ENCODE results near the gene STXBP3.

Gene STXBP3

GRCh38 chr1:108708691-108709660 is 37.5 kb upstream of the STXBP3 start:
- no peak overlapping the region for H3K4me3 ChIP-seq (ENCODE audit: low read depth, low read length)
- peak; percentile 16 for DNase-seq (ENCODE audit: low read depth)
- TF ChIP-seq, protein P1, sequence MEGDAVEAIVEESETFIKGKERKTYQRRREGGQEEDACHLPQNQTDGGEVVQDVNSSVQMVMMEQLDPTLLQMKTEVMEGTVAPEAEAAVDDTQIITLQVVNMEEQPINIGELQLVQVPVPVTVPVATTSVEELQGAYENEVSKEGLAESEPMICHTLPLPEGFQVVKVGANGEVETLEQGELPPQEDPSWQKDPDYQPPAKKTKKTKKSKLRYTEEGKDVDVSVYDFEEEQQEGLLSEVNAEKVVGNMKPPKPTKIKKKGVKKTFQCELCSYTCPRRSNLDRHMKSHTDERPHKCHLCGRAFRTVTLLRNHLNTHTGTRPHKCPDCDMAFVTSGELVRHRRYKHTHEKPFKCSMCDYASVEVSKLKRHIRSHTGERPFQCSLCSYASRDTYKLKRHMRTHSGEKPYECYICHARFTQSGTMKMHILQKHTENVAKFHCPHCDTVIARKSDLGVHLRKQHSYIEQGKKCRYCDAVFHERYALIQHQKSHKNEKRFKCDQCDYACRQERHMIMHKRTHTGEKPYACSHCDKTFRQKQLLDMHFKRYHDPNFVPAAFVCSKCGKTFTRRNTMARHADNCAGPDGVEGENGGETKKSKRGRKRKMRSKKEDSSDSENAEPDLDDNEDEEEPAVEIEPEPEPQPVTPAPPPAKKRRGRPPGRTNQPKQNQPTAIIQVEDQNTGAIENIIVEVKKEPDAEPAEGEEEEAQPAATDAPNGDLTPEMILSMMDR (IDR thresholded peaks at IDR 0.05; ENCODE audit: low read depth, low read length, missing control alignments) = peak; percentile 63

DNA sequence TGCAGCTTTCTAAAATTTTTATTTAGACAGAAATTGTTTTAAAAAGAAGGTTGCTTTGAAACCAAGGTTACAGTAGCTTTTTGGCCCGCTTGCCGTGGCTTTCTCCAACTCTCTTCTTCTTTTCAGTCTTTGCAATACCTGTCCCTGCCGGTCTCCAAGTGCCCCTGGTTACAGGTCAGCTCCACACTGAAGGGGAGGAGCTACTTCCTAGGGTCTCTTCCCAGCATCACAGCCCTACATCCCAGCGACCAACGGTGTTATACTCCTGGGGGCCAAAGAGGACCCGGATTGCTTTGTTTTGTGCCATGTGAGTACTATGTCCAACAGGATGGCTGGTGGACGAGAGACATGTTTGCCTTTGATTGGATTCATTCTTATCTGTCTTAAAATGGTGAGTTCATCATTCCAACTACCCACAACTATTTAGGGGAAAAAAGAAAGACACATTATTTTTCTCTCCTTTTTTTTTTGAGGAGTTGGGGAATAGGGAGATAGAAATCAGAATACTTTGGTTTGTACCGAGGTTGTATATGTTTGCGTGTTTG is 33.8 kb upstream of the STXBP3 start, which contains the start of gene FNDC7:
Gene FNDC7, plus strand, starts transcription at position 303 of the 545 bp plus-strand sequence. Its CDS starts 26 bp downstream, at position 329.
- no peak within 1 kb of the TSS for H3K4me3 ChIP-seq (ENCODE audit: low read depth, low read length)
- TF ChIP-seq, protein P1 (IDR thresholded peaks at IDR 0.05; ENCODE audit: low read depth, low read length, missing control alignments) = no peak
- no peak for DNase-seq (ENCODE audit: low read depth)

DNA sequence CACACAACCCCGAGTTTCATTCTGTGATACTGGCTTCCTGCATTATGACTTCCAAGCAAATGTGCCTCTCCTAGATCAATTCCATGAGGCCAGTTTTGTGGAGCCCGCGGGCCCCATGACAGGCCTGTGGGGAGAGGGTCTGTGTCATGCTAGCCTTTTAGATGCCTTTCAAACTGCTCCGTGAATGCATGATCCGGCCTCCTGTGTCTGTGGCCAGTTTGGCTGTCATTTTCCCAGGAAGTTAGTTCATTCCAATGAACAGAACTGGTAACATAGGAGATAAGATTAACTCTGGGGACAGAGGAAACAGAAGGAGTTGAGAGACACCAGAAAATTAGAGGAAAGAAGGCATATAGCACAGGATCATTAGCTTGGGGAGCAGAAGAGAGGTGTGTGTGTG is 30.5 kb upstream of the STXBP3 start:
- no peak overlapping the region for H3K4me3 ChIP-seq (ENCODE audit: low read depth, low read length)
- no peak for DNase-seq (ENCODE audit: low read depth)
- TF ChIP-seq, protein P1 (IDR thresholded peaks at IDR 0.05; ENCODE audit: low read depth, low read length, missing control alignments) = no peak

- no peak overlapping the region for H3K4me3 ChIP-seq (ENCODE audit: low read depth, low read length)
- DNase-seq (ENCODE audit: low read depth) = no peak
- TF ChIP-seq, protein P1 (IDR thresholded peaks at IDR 0.05; ENCODE audit: low read depth, low read length, missing control alignments) = no peak
Observed at GRCh38 chr1:108716437-108717230, 29.8 kb upstream of the STXBP3 start.

DNA sequence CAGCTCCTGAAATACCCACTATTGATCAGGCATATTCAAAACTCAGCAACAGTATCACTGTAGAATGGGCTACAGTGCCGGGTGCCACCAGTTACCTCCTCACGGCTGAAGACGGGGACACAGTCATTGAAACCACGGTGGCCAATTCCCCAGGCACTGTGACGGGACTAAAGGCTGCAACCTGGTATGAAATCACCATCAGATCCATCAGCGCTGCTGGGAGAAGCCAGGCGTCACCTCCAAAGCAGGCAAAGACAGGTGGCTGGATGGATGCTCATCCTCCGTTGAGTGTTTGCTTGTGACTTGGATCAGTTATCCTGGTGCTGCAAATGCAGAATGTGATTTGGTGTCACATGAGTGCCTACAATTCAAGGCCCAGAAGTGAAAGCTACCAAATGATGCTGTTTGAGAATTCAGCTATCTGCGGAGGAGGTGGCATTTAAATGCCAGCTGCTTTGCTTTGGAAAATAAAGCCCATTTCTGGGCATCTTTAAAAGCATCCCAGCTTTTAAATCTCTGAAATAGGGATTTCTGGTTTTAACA is 28.6 kb upstream of the STXBP3 start:
- H3K4me3 ChIP-seq (ENCODE audit: low read depth, low read length) = no peak overlapping the region
- DNase-seq (ENCODE audit: low read depth) = no peak
- TF ChIP-seq, protein P1 (IDR thresholded peaks at IDR 0.05; ENCODE audit: low read depth, low read length, missing control alignments) = no peak

- no peak for DNase-seq (ENCODE audit: low read depth)
- no peak overlapping the region for H3K4me3 ChIP-seq (ENCODE audit: low read depth, low read length)
- TF ChIP-seq, protein P1 (IDR thresholded peaks at IDR 0.05; ENCODE audit: low read depth, low read length, missing control alignments) = no peak
Observed at GRCh38 chr1:108718927-108719655, 27.4 kb upstream of the STXBP3 start.
